HEK293 (cell line): Measurements from ENCODE around the gene GLOD4.

Experiments
- CTCF ChIA-PET: fragments of 350-600 bp; formaldehyde crosslinking; extraction: SDS; loops from one replicate; lab custom pipeline; 2021; ENCODE audit warnings: antibody characterized with exemption; lab: Yijun Ruan, JAX
- POLR2A ChIA-PET: fragments of 300-600 bp; formaldehyde crosslinking; extraction: SDS; loops from one replicate; lab custom pipeline; 2020; ENCODE audit warnings: antibody characterized with exemption, inconsistent platforms; lab: Yijun Ruan, JAX
- H3K27ac ChIP-seq: fragments of 200-500 bp; sonication (Bioruptor generic); 2 replicates; pipeline ENCODE4 v1.5.1; 2014; ENCODE audit warnings: low read depth, low read length, control low read depth, inconsistent platforms; ENCODE audit errors: extremely low read depth
- H3K36me3 ChIP-seq, 2 experiments: fragments of 200-500 bp in 1 of 2; sonication (Bioruptor generic) in 1 of 2; 1 replicate in 1 of 2; 2 replicates in 1 of 2; pipeline ENCODE4 v1.5.1; 2014 to 2017; ENCODE audit warnings: inconsistent platforms in 2 of 2, low read length in 2 of 2; ENCODE audit not compliant: control insufficient read depth in 2 of 2, insufficient read depth in 1 of 2
- H3K4me1 ChIP-seq: fragments of 200-500 bp; sonication (Bioruptor generic); 2 replicates; pipeline ENCODE4 v1.5.1; 2014; ENCODE audit warnings: mild to moderate bottlenecking, low read length, inconsistent platforms; ENCODE audit not compliant: control insufficient read depth, insufficient read depth
- H3K4me3 ChIP-seq: 2 replicates; pipeline ENCODE4 v1.5.1; 2011; ENCODE audit warnings: low read depth, mild to moderate bottlenecking, control low read depth, low read length, moderate library complexity
- H3K9me3 ChIP-seq: fragments of 200-500 bp; sonication (Bioruptor generic); 2 replicates; pipeline ENCODE4 v1.5.1; 2014; ENCODE audit warnings: low read depth, low read length, inconsistent platforms; ENCODE audit not compliant: control insufficient read depth, insufficient read depth
- GLIS1 ChIP-seq: fragments of 450-650 bp; formaldehyde crosslinking; IDR thresholded peaks from 2 replicates; pipeline ENCODE4 v1.5.1; 2016; ENCODE audit warnings: missing biosample characterization, missing genetic modification characterization
- PATZ1 ChIP-seq: fragments of 450-650 bp; formaldehyde crosslinking; IDR thresholded peaks from 2 replicates; pipeline ENCODE4 v1.5.1; 2016; ENCODE audit warnings: missing biosample characterization, missing genetic modification characterization
- SP3 ChIP-seq: fragments of 450-650 bp; formaldehyde crosslinking; IDR thresholded peaks from 2 replicates; pipeline ENCODE4 v1.5.1; 2016; ENCODE audit warnings: missing biosample characterization, missing genetic modification characterization
- TSHZ1 ChIP-seq: fragments of 450-650 bp; formaldehyde crosslinking; IDR thresholded peaks from 2 replicates; pipeline ENCODE4 v1.5.1; 2016; ENCODE audit warnings: missing biosample characterization, missing genetic modification characterization, borderline replicate concordance
- ZFHX2 ChIP-seq: fragments of 450-650 bp; formaldehyde crosslinking; conservative IDR thresholded peaks from 2 replicates; pipeline ENCODE4 v1.5.1; 2016; ENCODE audit warnings: missing biosample characterization, missing genetic modification characterization
- ZNF148 ChIP-seq: fragments of 450-650 bp; formaldehyde crosslinking; IDR thresholded peaks from 2 replicates; pipeline ENCODE4 v1.5.0; 2017; ENCODE audit warnings: missing biosample characterization, missing genetic modification characterization, borderline replicate concordance
- ZNF18 ChIP-seq: fragments of 450-650 bp; formaldehyde crosslinking; IDR thresholded peaks from 2 replicates; pipeline ENCODE4 v1.5.1; 2016; ENCODE audit warnings: missing biosample characterization, missing genetic modification characterization
- ZNF280C ChIP-seq: fragments of 450-650 bp; formaldehyde crosslinking; IDR thresholded peaks from 2 replicates; pipeline ENCODE4 v1.5.1; 2016; ENCODE audit warnings: missing biosample characterization, missing genetic modification characterization
- ZNF449 ChIP-seq: fragments of 450-650 bp; formaldehyde crosslinking; IDR thresholded peaks from 2 replicates; pipeline ENCODE4 v1.5.1; 2017; ENCODE audit warnings: missing biosample characterization, mild to moderate bottlenecking, missing genetic modification characterization, moderate library complexity
- ZNF518A ChIP-seq: fragments of 450-650 bp; formaldehyde crosslinking; conservative IDR thresholded peaks from 2 replicates; pipeline ENCODE4 v1.5.1; 2016; ENCODE audit warnings: low read depth, missing biosample characterization, missing genetic modification characterization
- ZNF623 ChIP-seq: fragments of 450-650 bp; formaldehyde crosslinking; IDR thresholded peaks from 2 replicates; pipeline ENCODE4 v1.5.1; 2016; ENCODE audit warnings: missing biosample characterization, missing genetic modification characterization
- ZNF792 ChIP-seq: fragments of 450-650 bp; formaldehyde crosslinking; IDR thresholded peaks from 2 replicates; pipeline ENCODE4 v1.5.1; 2016; ENCODE audit warnings: missing biosample characterization, missing genetic modification characterization
- ZSCAN30 ChIP-seq: fragments of 450-650 bp; IDR thresholded peaks from 2 replicates; pipeline ENCODE4 v1.5.1; 2018; ENCODE audit warnings: missing biosample characterization, mild to moderate bottlenecking, missing genetic modification characterization, moderate library complexity

GLOD4 gene

GRCh38 chr17:752002-752619 is 30.0 kb downstream of the GLOD4 start, which contains the start of gene GEMIN4 (continued):
- no peak for TF ChIP-seq ZNF148 (tag by site-specific recombination)
- TF ChIP-seq PATZ1 (tag by site-specific recombination) = peak; percentile 93
- TF ChIP-seq ZSCAN30 = peak; percentile 41; the same call in 1 of the 2 replicates
- no peak for TF ChIP-seq ZNF518A (tag by site-specific recombination)
- peak; percentile 56 for TF ChIP-seq GLIS1 (tag by site-specific recombination)
- TF ChIP-seq, all 188 proteins: peak for 64

- Histone ChIP-seq H3K9me3 (no peaks in the 10 kb centered on the region), H3K4me1 (peaks cover 3% of the 10 kb centered on the region; the same call in 1 of the 2 replicates), H3K27ac (peak overlapping the region; percentile 90), H3K4me3 (peak overlapping the region; percentile 65), H3K36me3 (peaks cover 10 to 45% of the 10 kb centered on the region in 2 experiments; a peak in 2 of 3 replicates)
- POLR2A ChIA-PET = interaction anchor here (0.7 to 1.0 kb wide), 2 partner anchors 11 to 29 kb away, joined by 3 read pairs; no protein-coding TSS in a partner anchor
- CTCF ChIA-PET = interaction anchor here (0.6 to 2.1 kb wide), 4 partner anchors 21 to 230 kb away, joined by 3 to 8 read pairs (median 4); no protein-coding TSS in a partner anchor
- TF ChIP-seq ZNF280C (tag by site-specific recombination) = no peak
- peak; percentile 9; the same call in 1 of the 2 replicates for TF ChIP-seq ZFHX2 (tag by site-specific recombination)
- no peak for TF ChIP-seq ZNF792 (tag by site-specific recombination)
- TF ChIP-seq ZNF623 (tag by site-specific recombination) = no peak
- no peak for TF ChIP-seq SP3 (tag by site-specific recombination)
- TF ChIP-seq ZNF449 (tag by site-specific recombination) = no peak
- TF ChIP-seq TSHZ1 = peak; percentile 14; the same call in 1 of the 2 replicates
- TF ChIP-seq ZNF18 (tag by site-specific recombination) = peak; percentile 49; the same call in 1 of the 2 replicates
- peak; percentile 72 for TF ChIP-seq GLIS1 (tag by site-specific recombination)
These were observed 30.6 kb downstream of the GLOD4 start for GRCh38 chr17:751269-752001.
